MG63 (cell line): Measurements from ENCODE around the gene CAMK1D. TPM values are rescaled to one million over a fixed set of nuclear protein-coding genes. Genes with fewer than 3 reads are reported as not detected.
A peak's percentile ranks its signal among the peaks of the same experiment; 100 is the strongest.

Experiments used
- DNase-seq: peaks from one replicate; pipeline ENCODE4 v3.0.0-alpha.2; 2020
- H3K27me3 ChIP-seq: fragments of 250-450 bp; sonication (Bioruptor Pico); 2 replicates; pipeline ENCODE4 v1.5.1; 2020; ENCODE audit warnings: mild to moderate bottlenecking, moderate library complexity
- H3K36me3 ChIP-seq: fragments of 250-450 bp; sonication (Bioruptor Pico); 2 replicates; pipeline ENCODE4 v1.5.1; 2020; ENCODE audit warnings: mild to moderate bottlenecking, moderate library complexity
- H3K4me3 ChIP-seq: fragments of 250-450 bp; sonication (Bioruptor Pico); 2 replicates; pipeline ENCODE4 v1.5.1; 2020; ENCODE audit warnings: mild to moderate bottlenecking, moderate library complexity
- H3K9me3 ChIP-seq: fragments of 250-450 bp; sonication (Bioruptor Pico); 2 replicates; pipeline ENCODE4 v1.5.1; 2020; ENCODE audit warnings: mild to moderate bottlenecking, moderate library complexity
- total RNA-seq: library from RNA; depleted of rRNA; stranded (reverse); fragments of >200 nt; shearing (Covaris generic); gene quantifications from 2 replicates; pipeline ENCODE4 v1.2.3, GENCODE V29; 2014; ENCODE audit warnings: low replicate concordance

Gene CAMK1D
- total RNA-seq, 1 experiment from 2014 or later = 13.2 TPM

DNA sequence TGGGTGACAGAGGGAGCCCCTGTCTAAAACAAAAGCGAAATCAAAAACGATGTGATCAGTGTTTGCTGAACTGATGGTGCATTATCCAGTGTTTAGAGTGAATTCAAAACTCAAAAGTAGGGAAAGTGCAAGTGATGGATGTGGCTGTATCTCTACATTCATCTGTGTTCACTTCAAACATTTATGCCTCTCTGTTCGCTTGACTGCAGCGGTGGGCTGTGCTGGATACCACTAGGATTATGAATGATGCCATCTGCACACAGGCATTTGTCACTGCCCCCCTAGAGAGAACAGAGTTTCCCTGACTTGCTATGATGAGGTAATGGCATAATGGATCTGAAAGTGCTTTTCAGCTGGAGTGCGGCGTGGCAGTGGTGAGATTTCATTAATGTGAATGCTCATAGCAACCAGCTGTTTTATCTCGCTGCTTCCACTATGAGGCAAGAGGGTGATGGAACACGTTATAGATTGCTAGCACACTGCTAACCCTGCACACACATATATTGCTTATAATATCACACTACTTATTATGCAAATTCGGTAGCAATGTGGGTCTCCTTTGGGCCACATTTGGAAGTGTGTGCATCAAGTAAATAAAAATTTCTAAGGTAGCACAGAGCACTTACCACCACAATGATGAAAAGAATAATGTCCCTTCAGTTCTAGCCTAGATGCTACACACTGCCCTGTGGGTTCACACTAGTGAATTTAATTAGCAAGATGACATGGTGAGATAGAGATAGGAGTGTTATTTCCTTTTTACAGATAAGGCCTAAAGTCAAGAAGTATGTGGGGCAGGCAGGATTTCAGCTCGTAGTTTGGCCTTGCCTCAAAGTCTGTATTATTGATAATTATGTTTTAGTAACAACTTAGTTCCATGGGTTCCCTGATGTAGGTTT, 164.7 kb downstream of the CAMK1D start:
- no peaks in the 10 kb centered on the region for H3K27me3 ChIP-seq
- no peak for DNase-seq

DNA sequence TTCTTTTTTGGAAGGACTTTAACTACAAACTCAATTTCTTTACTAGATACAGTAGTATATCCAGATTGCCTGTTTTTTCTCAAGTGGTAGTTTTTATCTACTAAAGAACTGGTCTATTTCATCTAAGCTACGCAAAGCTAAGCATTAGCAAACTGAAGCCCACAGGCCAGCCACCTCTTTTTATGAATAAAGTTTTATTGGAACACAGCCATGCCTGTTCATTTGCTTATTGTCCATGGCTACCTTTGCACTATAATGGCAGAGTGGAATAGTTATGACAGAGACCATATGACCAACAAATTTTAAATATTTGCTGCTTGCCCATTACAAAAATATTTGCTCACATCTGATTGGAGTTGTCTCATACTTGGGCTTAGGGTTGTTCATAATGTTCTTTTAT, 168.7 kb downstream of the CAMK1D start:
- no peak for DNase-seq

More for the DNA sequence above, 164.7 kb downstream of the CAMK1D start:
- H3K36me3 ChIP-seq = no peaks in the 10 kb centered on the region
- H3K4me3 ChIP-seq = no peak overlapping the region
- H3K9me3 ChIP-seq = no peaks in the 10 kb centered on the region

DNA sequence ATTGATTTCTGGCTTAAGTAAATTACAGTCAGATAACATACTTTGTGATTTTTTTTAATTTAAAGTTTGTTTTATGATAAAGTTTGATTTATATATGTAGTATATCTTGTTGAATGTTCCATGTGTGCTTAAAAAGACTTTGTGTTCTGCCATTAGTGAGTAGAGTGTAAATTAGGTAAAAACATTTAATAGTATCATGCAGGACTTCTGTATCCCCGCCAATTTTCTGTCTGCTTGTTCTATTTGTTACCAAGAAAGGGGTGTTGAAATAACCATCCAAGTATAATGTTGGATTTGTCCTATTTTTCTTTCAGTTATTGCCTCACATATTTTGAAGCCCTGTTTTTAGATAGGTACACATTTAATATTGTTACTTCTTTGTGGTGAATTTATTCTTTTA, 172.1 kb downstream of the CAMK1D start:
- DNase-seq = no peak
- Histone ChIP-seq H3K27me3 (no peaks in the 10 kb centered on the region), H3K36me3 (no peaks in the 10 kb centered on the region), H3K4me3 (no peak overlapping the region), H3K9me3 (peaks cover 9% of the 10 kb centered on the region; the same call in 1 of the 2 replicates)

More for the DNA sequence above, 168.7 kb downstream of the CAMK1D start:
- Histone ChIP-seq H3K36me3 (no peaks in the 10 kb centered on the region), H3K9me3 (no peaks in the 10 kb centered on the region), H3K27me3 (no peaks in the 10 kb centered on the region), H3K4me3 (no peak overlapping the region)

DNA sequence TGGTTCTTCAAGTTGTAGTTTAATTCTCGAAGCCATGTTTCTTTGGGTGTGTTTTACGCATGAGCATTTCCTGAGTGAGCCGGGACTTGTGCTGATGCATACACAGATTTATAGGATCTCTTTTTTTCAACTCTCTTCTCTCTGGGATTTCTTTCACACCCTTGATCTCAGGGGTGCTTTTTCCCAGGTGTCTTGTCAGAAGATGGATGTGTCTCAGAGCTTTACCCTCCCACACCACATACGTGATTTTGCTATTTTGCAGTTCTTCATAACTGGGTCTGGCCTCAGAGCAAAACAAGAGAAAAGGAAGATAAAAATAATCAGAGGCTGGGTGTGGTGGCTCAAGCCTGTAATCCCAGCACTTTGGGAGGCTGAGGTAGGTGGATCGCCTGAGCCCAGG, 177.0 kb downstream of the CAMK1D start:
- no peak for DNase-seq
- no peaks in the 10 kb centered on the region for H3K27me3 ChIP-seq
- H3K9me3 ChIP-seq = peaks cover 9% of the 10 kb centered on the region; the same call in 1 of the 2 replicates
- no peak overlapping the region for H3K4me3 ChIP-seq
- H3K36me3 ChIP-seq = no peaks in the 10 kb centered on the region

DNA sequence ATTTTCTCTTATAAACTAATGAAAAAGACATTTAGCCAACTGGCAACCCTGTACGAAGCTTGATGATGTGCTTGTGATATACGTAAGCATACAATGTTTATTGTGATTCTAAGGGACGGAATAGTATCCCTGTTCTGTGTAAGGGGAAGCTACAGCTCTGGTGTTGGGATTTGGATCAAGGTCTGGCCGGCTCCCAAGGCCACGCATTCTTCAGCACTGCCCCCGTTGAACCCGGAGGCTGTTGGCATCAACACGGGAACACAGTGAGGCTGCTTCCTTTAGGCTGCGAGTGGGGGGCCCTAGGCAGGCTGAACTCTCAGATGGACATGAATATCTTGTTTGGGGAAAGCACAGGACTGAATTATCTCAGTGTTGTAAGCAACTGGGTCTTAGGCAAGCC, 180.6 kb downstream of the CAMK1D start:
- peak; percentile 50 for DNase-seq
- no peaks in the 10 kb centered on the region for H3K27me3 ChIP-seq
- H3K9me3 ChIP-seq = no peaks in the 10 kb centered on the region
- no peak overlapping the region for H3K4me3 ChIP-seq
- no peaks in the 10 kb centered on the region for H3K36me3 ChIP-seq

DNA sequence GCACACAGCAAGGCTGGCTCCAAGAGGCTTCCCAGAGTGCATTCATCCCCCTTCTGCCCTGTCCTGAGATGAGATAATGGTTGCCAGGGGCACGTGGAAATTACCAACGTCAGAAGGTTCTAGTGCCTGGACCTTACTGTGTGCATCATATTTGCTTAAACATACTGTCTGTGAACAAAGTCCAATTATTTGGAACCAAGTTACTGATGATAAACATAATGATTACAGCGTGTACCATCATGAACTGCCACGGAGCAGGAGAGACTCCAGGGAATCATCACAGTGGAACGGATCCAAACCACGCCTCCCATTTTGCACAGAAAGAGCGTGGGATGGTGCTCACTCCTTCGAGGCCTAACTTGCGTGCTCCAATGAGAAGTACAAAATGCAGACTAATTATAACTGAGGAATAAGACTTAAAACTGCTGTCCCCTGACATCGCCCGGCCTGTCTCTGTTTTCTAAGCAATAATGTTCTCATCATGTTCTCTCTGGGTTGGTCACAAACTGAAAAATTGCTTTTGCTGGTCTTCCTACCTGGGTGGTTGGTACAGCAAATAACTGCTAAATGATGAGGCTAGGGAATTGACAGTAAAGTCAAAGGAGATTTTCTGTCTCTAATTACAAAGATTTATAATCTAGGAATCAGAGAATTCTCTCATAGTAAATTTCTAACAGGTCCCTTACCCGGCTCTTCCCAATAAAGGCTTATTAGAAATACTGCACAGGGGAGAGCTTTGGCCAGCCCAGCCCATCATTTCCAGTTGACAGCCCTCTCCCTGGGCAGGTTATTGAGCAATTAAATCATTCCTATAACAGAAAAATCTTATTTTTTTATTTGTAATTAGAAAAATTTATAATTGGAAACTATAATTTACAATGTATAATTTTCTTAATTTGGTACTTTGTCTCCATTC, 182.2 kb downstream of the CAMK1D start:
- peak; percentile 10 for DNase-seq
- Histone ChIP-seq H3K27me3 (no peaks in the 10 kb centered on the region), H3K9me3 (no peaks in the 10 kb centered on the region), H3K36me3 (no peaks in the 10 kb centered on the region), H3K4me3 (no peak overlapping the region)

DNA sequence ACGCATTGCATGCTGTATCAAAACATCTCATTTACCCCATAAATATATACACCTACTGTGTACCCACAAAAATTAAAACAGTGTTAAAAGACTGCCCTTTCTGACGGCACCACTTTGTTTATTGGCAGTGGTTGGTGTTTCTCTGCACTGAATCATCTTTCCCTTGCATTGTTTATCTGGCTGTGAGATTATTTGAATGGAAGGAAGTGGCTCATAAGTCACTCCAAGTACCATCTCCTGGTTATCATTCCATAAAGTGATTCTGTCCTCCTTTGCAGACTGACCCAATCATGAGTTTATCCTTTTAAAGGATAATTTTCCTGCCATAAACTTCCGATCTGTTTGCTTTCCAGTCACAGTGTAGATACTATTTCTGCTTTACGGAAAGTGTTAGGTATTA, 183.8 kb downstream of the CAMK1D start:
- H3K36me3 ChIP-seq = no peaks in the 10 kb centered on the region
- no peak overlapping the region for H3K4me3 ChIP-seq
- H3K27me3 ChIP-seq = no peaks in the 10 kb centered on the region
- no peaks in the 10 kb centered on the region for H3K9me3 ChIP-seq
- peak; percentile 23 for DNase-seq

DNA sequence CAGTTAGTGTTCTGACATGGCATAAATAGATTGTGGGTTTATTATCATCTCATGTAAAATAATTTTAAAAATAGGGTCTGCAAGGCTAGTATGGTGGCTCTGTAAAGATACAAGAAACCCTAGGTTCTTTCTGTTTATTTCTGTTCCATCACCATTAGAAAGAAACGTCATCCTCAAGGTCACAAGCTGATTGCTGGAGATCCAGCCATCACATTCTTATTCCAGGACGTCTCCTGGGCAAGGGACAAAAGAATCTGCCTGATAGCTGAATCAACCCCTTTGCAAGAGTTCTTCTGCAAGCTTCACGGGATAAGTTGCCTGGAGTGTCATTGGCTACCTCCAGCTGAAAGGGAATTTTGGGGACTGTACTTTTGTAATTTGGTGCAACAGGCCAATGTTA, 184.4 kb downstream of the CAMK1D start:
- DNase-seq = no peak
- no peaks in the 10 kb centered on the region for H3K36me3 ChIP-seq

DNA sequence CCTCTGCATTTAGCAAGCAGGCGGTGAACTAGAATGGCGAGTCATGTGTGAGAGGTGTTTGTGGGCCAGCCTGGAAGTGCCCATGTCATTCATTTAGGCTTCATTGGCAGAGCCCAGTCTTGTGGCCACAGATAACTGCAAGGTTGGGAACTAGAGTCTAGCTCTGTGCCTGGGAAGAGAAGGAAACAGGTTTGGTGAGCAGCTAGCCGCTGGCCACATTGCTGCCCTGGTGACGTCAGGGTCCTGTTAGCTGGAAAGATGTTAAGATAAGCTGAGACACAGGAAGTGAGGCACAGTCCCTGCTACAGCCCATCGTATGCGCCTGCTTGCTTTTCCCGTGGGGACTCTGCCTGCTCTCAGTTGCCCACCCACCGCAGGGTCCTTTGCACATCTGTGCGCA, 185.5 kb downstream of the CAMK1D start:
- H3K36me3 ChIP-seq = no peaks in the 10 kb centered on the region
- no peaks in the 10 kb centered on the region for H3K27me3 ChIP-seq
- DNase-seq = no peak
- no peaks in the 10 kb centered on the region for H3K9me3 ChIP-seq
- H3K4me3 ChIP-seq = no peak overlapping the region

More for the DNA sequence above, 184.4 kb downstream of the CAMK1D start:
- H3K27me3 ChIP-seq = no peaks in the 10 kb centered on the region
- H3K9me3 ChIP-seq = no peaks in the 10 kb centered on the region
- H3K4me3 ChIP-seq = no peak overlapping the region

DNA sequence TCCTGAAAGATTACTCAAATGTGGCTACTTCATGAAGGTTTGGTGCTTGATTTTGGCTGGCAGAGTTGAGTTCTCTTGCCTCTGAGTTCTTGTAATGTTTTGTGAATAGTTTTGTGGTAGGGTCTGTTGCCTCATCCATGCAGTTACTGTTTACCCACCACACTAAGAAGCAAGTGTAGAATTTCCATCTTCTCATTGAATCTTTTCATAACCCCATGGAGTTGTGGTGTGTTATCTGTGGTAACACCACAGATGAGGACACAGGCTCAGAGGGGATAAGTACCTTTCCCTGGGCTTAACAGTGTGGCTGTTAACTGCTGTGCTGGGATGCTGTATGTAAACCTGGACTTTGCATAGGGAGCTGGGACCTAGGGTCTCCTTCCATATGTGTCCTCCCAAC, 186.3 kb downstream of the CAMK1D start:
- Histone ChIP-seq H3K4me3 (no peak overlapping the region), H3K36me3 (no peaks in the 10 kb centered on the region), H3K9me3 (no peaks in the 10 kb centered on the region), H3K27me3 (no peaks in the 10 kb centered on the region)
- no peak for DNase-seq

DNA sequence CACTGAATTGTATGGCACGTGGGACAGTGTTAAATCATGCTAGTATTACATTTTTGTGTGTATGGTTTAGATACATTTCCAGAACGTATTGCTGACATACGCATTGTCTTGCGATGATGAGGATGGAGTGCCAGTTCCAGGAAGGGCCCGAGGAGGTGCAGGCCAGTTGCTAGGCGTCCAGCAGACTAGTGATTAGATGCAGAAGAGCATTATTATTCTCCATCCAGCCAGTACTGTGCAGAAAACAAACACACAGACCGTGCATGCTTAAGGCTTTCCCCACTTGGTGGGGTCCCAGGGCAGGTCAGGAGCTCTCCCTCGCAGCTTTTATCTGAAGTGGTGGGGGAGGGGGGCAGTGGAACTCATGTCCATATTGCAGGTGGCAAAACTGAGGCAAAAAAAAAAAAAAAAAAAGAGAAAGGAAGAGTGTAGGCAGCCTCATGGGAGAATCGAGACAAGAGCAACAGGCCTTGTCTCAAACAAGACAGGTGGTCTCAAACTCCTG, 189.2 kb downstream of the CAMK1D start:
- H3K9me3 ChIP-seq = no peaks in the 10 kb centered on the region
- no peaks in the 10 kb centered on the region for H3K27me3 ChIP-seq
- H3K4me3 ChIP-seq = no peak overlapping the region
- no peaks in the 10 kb centered on the region for H3K36me3 ChIP-seq
- no peak for DNase-seq

DNA sequence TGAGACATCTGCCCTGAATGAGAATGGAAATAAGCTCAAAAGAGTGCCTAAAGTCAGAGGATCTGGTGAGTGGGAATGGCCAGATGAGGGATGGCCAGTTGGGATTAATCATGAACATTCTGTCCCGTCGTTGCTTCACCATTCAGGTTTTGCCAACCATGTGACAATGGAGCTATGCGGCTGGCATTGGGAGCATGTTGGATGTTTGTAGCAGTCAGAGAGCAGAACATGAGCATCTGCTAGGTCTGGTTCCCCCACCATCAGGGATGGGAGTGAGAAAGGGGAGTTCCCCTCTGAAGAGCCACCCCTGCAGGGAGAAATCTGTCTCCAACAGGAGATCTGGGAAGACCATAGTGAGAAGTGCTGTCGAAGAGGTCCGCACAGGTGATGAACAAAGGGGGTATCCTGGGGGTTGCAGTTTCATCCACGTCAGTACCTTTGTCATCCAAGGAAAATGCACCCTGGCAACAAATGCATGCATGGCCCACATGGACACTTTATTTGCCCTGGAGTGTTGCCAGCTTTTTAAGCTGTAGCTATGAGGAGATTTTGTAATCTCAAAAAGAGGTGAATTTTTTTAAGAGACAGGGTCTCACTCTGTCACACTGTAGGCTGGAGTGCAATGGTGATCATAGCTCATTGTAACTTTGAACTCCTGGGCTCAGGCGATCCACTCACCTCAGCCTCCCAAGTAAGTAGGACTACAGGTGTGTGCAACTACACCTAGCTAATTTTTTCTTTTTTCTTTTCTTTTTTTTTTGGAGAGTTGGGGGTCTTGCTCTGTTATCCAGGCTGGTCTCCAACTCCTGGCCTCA, 190.2 kb downstream of the CAMK1D start:
- H3K27me3 ChIP-seq = no peaks in the 10 kb centered on the region
- no peaks in the 10 kb centered on the region for H3K9me3 ChIP-seq
- H3K4me3 ChIP-seq = no peak overlapping the region
- no peaks in the 10 kb centered on the region for H3K36me3 ChIP-seq
- no peak for DNase-seq

DNA sequence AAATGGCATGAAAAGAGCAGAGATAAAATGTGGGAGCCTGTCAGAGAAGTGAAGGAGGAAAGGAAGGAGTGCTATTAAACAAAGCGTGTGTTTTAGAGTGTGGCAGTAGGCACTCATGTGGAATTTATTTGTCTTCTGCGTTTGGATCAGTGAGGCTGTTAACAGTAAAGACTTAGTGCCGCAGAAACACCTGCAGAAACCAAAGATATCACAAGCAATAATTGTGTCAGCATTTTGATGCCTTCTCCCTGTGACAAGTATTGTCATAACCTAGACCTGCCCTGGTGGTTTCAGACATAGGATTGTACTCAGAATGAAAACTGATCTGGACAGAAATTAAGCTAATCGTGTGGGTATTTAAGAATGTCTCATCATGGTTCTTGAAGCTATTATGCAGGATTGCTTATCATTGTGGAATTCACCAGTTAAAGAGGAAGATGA, 191.0 kb downstream of the CAMK1D start:
- no peak overlapping the region for H3K4me3 ChIP-seq
- H3K9me3 ChIP-seq = no peaks in the 10 kb centered on the region
- DNase-seq = no peak
- H3K27me3 ChIP-seq = no peaks in the 10 kb centered on the region
- no peaks in the 10 kb centered on the region for H3K36me3 ChIP-seq

DNA sequence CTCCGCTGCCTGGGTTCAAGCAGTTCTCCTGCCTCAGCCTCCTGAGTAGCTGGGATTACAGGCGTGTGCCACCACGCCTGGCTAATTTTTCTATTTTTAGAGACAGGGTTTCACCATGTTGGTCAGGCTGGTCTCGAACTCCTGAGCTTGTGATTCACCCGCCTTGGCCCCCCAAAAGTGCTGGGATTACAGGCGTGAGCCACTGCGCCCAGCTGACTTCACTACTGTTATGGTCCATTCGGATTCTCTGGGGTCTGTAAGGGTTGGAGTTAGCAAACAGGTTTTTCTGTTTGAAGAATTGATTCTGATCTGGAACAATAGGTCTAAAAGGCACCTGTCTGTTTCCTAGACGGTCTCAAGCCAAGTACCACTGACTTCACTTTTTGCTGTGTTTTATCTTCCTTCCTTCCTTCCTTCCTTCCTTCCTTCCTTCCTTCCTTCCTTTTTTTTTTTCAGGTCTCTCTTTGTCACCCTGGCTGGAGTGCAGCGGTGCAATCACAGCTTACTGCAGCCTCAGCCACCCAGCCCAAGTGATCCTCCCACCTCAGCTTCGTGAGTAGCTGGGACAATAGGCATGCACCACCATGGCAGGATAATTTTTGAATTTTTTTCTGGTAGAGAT, 192.2 kb downstream of the CAMK1D start:
- Histone ChIP-seq H3K9me3 (no peaks in the 10 kb centered on the region), H3K4me3 (no peak overlapping the region), H3K36me3 (no peaks in the 10 kb centered on the region), H3K27me3 (no peaks in the 10 kb centered on the region)
- DNase-seq = no peak

DNA sequence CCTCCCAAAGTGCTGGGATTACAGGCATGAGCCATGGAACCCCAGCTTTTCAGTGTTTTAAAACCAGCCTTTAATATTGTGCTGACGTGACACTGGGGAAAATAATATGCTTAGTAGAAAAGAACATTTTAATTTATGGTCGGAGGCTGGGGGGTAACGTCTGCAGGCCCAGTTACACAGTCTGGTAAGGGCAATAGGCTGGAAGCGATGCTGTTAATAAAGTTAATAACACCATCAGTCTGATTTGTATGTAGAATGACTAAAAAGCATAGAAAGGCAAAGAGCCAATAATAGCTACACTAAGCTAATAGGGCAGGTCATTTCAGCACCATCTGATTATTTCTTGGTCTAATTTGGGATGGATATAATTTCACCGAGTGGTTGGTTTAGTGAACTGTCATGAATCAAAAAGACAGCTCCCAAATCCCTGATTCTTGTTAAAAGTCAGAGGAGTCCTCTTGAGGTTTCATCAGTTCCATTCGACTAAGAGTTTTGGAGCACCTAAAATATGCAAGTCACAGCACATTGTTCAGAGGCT, 192.9 kb downstream of the CAMK1D start:
- no peaks in the 10 kb centered on the region for H3K27me3 ChIP-seq
- H3K36me3 ChIP-seq = no peaks in the 10 kb centered on the region
- H3K9me3 ChIP-seq = no peaks in the 10 kb centered on the region
- no peak for DNase-seq
- no peak overlapping the region for H3K4me3 ChIP-seq

DNA sequence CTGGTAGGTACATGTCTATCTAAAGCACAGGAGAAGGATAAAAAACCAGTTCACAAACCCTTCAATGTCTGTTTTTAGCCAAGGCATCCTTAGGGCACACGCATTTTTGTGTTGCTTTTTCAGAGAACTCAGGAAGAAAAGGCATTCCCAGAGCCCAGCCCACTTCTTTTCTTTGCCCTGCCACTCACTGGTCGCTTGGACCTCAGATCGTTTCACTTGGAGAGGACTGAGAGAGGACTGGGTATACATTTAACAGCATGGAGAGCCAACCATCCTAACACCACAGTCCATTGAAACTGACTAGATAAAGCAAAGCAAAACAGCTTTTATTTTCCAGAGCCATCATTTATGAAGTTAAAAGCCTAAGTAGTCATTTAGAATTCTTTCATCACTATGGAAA, 194.2 kb downstream of the CAMK1D start:
- no peaks in the 10 kb centered on the region for H3K9me3 ChIP-seq
- H3K36me3 ChIP-seq = no peaks in the 10 kb centered on the region
- DNase-seq = no peak
- H3K27me3 ChIP-seq = no peaks in the 10 kb centered on the region
- no peak overlapping the region for H3K4me3 ChIP-seq
